H1 (cell line): ENCODE measurements around the gene SAMD4A. TPM values are rescaled to one million over a fixed set of nuclear protein-coding genes. Genes with fewer than 3 reads are reported as not detected.

Experiments
- BACH1 ChIP-seq: IDR thresholded peaks from 2 replicates; pipeline ENCODE4 v1.6.1; 2012; ENCODE audit warnings: low read length, improper control_type of control experiment
- CHD2 ChIP-seq: IDR thresholded peaks from 2 replicates; pipeline ENCODE4 v1.6.1; 2012; ENCODE audit warnings: low read length, improper control_type of control experiment
- EP300 ChIP-seq, 2 experiments: IDR thresholded peaks; 1 replicate in 1 of 2; 2 replicates in 1 of 2; pipeline ENCODE4 v1.6.1; 2011 to 2012; ENCODE audit warnings: low read depth in 2 of 2, low read length in 2 of 2, mild to moderate bottlenecking in 2 of 2, borderline replicate concordance in 1 of 2, inconsistent platforms in 1 of 2, moderate library complexity in 1 of 2
- FOSL1 ChIP-seq: IDR thresholded peaks from 2 replicates; pipeline ENCODE4 v1.6.1; 2011; ENCODE audit warnings: mild to moderate bottlenecking, low read depth, low read length, moderate library complexity; ENCODE audit not compliant: insufficient read depth
- KDM4A ChIP-seq: IDR thresholded peaks from one replicate; pipeline ENCODE4 v1.7.1; 2012; ENCODE audit warnings: low read depth, mild to moderate bottlenecking, moderate library complexity, low read length, inconsistent platforms; ENCODE audit not compliant: severe bottlenecking
- POLR2A ChIP-seq, 2 experiments: IDR thresholded peaks; 1 replicate in 1 of 2; 2 replicates in 1 of 2; pipeline ENCODE4 v1.6.1; 2011; ENCODE audit warnings: low read depth in 2 of 2, low read length in 2 of 2, mild to moderate bottlenecking in 2 of 2; ENCODE audit errors: control extremely low read depth in 1 of 2
- YY1 ChIP-seq: IDR thresholded peaks from 2 replicates; pipeline ENCODE4 v1.6.1; 2011; ENCODE audit warnings: low read depth, mild to moderate bottlenecking, low read length
- polyA plus RNA-seq, 7 experiments: library from polyadenylated mRNA; depleted of rRNA in 3 of 7; stranded (reverse) in 5 of 7; unstranded in 2 of 7; fragments of >200 nt in 5 of 7; fragments of 200-250 nt in 2 of 7; gene quantifications; 1 replicate in 5 of 7; 2 replicates in 1 of 7; 4 replicates in 1 of 7; pipeline versions ENCODE4 v1.2.1 to v1.2.3, GENCODE V29; 2011 to 2013; ENCODE audit warnings: missing spikeins in 2 of 7, mixed read lengths in 2 of 7
- total RNA-seq: library from RNA; stranded (reverse); fragmentation: NEBNext Ultra II Directional; extraction: Animal tissue kit (Norgen Biotek cat#: 25700); gene quantifications from 2 replicates; pipeline ENCODE4 v1.2.1, GENCODE V29; 2021

SAMD4A gene
- total and polyA plus RNA-seq, 2 of the 8 experiments (the other 6 are each of a cell fraction or from before 2014, with no cell fraction given), result 2.4 to 12.3 TPM

- TF ChIP-seq FOSL1 (no peak), EP300 (IDR thresholded peaks at IDR 0.05; ENCODE audit: borderline replicate concordance in 1 of 2, low read depth in 2 of 2, low read length in 2 of 2) (no peak), CHD2 (no peak), POLR2A (IDR thresholded peaks at IDR 0.05; ENCODE audit: control extremely low read depth in 1 of 2, low read depth in 2 of 2, low read length in 2 of 2) (no peak), BACH1 (no peak), KDM4A (no peak), YY1 (no peak)
Observed at GRCh38 chr14:54785136-54785777, 218.3 kb downstream of the SAMD4A start (continued).
